Osteoblast (primary cell): ENCODE data around the gene ARHGEF5. TPM values are rescaled to one million over a fixed set of nuclear protein-coding genes. Genes with fewer than 3 reads are reported as not detected.

Experiments used
- DNase-seq: peaks from one replicate; pipeline ENCODE4 v3.0.0; 2011; ENCODE audit warnings: low spot score, mixed read lengths; ENCODE audit not compliant: insufficient read length; ENCODE audit errors: missing footprints
- H2AFZ ChIP-seq: 2 replicates; pipeline ENCODE4 v1.6.0; 2011; ENCODE audit warnings: mild to moderate bottlenecking, low read length
- H3K27ac ChIP-seq: 2 replicates; pipeline ENCODE4 v1.5.1; 2011; ENCODE audit warnings: mild to moderate bottlenecking, low read depth, low read length, moderate library complexity
- H3K27me3 ChIP-seq: 2 replicates; pipeline ENCODE4 v1.6.0; 2012; ENCODE audit warnings: mild to moderate bottlenecking, control low read depth, inconsistent platforms, low read length, moderate library complexity; ENCODE audit not compliant: insufficient read depth
- H3K36me3 ChIP-seq: 2 replicates; pipeline ENCODE4 v1.5.1; 2011; ENCODE audit warnings: mild to moderate bottlenecking, low read length, control low read depth, moderate library complexity; ENCODE audit not compliant: insufficient read depth
- H3K4me1 ChIP-seq: 2 replicates; pipeline ENCODE4 v1.5.1; 2011; ENCODE audit warnings: mild to moderate bottlenecking, low read length, control low read depth, moderate library complexity; ENCODE audit not compliant: insufficient read depth
- H3K4me2 ChIP-seq: 2 replicates; pipeline ENCODE4 v1.6.0; 2011; ENCODE audit warnings: mild to moderate bottlenecking, low read length; ENCODE audit not compliant: insufficient read depth
- H3K4me3 ChIP-seq: fragments of 200-600 bp; sonication (generic); 3 replicates; pipeline ENCODE4 v1.5.1; 2012; ENCODE audit warnings: mild to moderate bottlenecking, low read length, inconsistent platforms; ENCODE audit not compliant: insufficient read depth
- H3K79me2 ChIP-seq: 2 replicates; pipeline ENCODE4 v1.6.0; 2012; ENCODE audit warnings: mild to moderate bottlenecking, low read length, control low read depth, inconsistent platforms; ENCODE audit not compliant: insufficient read depth
- H3K9me3 ChIP-seq: 2 replicates; pipeline ENCODE4 v1.5.1; 2011; ENCODE audit warnings: low read depth, low read length, control low read depth
- H4K20me1 ChIP-seq: 2 replicates; pipeline ENCODE4 v1.6.0; 2012; ENCODE audit warnings: mild to moderate bottlenecking, low read length, control low read depth; ENCODE audit not compliant: insufficient read depth
- CTCF ChIP-seq: IDR thresholded peaks from 2 replicates; pipeline ENCODE4 v1.5.1; 2011; ENCODE audit warnings: mild to moderate bottlenecking, low read depth, low read length, moderate library complexity; ENCODE audit errors: extremely low read depth
- total RNA-seq: library from RNA; depleted of rRNA; stranded (reverse); fragments of >200 nt; gene quantifications from 2 replicates; pipeline ENCODE4 v1.2.3, GENCODE V29; 2012

Gene ARHGEF5
- total RNA-seq, 1 donor, result 4.7 TPM

DNA sequence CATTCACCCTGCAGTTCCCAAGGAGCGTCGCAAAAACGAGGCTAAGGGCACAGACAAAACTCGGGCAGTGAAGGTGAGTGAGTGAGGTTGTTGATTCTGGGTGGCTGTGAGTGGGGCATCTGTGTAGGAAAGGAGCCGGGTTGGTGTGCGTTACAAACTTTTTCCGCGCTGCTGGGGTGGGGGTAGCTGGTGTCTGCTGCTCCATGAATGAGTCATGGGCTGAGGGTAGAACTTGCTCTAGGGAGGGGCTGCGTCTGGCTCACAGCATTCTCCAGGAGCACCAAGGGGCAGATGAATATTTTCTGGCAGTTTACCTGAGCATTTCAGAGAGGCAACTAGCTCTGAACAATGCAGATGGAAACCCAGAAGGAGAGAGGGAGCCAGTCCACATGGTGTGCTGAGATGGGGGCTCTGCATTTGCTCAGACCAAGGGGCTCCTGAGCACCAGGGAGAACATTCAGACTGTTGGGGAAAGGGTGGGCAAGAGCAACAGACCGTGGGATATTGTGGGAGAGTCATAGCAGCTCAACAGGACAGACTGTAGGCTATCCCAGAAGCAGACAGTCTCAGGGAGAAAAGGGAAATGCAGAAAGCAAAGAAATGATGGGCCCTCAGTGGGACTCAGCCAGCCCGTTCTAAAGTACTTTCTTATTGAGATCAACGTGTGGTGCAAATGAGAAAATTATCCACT, 29.5 kb downstream of the ARHGEF5 start:
- H3K4me3 ChIP-seq, result peak overlapping the region; percentile 54
- H3K9me3 ChIP-seq, result no peaks in the 10 kb centered on the region
- H3K27ac ChIP-seq, result peak overlapping the region; percentile 47
- H2AFZ ChIP-seq, result peak overlapping the region; percentile 63
- peak; percentile 65 for DNase-seq
- no peak for TF ChIP-seq CTCF
- peak overlapping the region; percentile 80 for H3K4me2 ChIP-seq
- no peaks in the 10 kb centered on the region for H4K20me1 ChIP-seq
- no peaks in the 10 kb centered on the region for H3K36me3 ChIP-seq
- no peaks in the 10 kb centered on the region for H3K27me3 ChIP-seq
- H3K79me2 ChIP-seq, result no peaks in the 10 kb centered on the region
- peaks cover 28% of the 10 kb centered on the region for H3K4me1 ChIP-seq

- no peak for TF ChIP-seq CTCF
- peak overlapping the region; percentile 64 for H3K27ac ChIP-seq
- no peaks in the 10 kb centered on the region for H3K9me3 ChIP-seq
- peak; percentile 60 for DNase-seq
- no peak overlapping the region for H2AFZ ChIP-seq
- H3K4me1 ChIP-seq, result peaks cover 30% of the 10 kb centered on the region
- no peaks in the 10 kb centered on the region for H3K36me3 ChIP-seq
- no peaks in the 10 kb centered on the region for H3K79me2 ChIP-seq
- H4K20me1 ChIP-seq, result no peaks in the 10 kb centered on the region
- no peaks in the 10 kb centered on the region for H3K27me3 ChIP-seq
- H3K4me2 ChIP-seq, result peak overlapping the region; percentile 46
- no peak overlapping the region for H3K4me3 ChIP-seq
These were observed 31.5 kb downstream of the ARHGEF5 start for GRCh38 chr7:144386741-144387140.

DNA sequence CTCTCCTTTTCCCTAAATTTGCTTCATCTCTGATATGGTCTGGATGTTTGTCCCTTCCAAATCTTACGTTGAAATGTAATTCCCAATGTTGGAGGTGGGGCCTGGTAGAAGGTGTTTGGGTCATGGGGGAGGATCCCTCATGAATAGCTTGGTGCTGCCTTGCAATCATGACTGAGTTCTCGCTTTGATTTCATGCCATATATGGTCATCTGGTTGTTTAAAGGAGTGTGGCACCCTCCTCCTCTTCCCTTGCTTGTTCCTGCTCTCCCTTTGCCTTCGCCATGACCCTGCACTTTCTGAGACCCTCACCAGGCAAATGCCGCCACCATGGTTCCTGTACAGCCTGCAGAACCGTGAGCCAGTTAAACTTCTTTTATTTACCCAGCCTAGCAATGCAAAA, 33.7 kb downstream of the ARHGEF5 start:
- Histone ChIP-seq H3K4me2 (no peak overlapping the region), H3K79me2 (no peaks in the 10 kb centered on the region), H3K9me3 (no peaks in the 10 kb centered on the region), H3K27ac (no peak overlapping the region), H3K4me3 (no peak overlapping the region), H3K36me3 (no peaks in the 10 kb centered on the region), H3K27me3 (no peaks in the 10 kb centered on the region), H3K4me1 (peaks cover 28% of the 10 kb centered on the region), H4K20me1 (no peaks in the 10 kb centered on the region), H2AFZ (peak overlapping the region; percentile 40)
- TF ChIP-seq CTCF, result no peak
- DNase-seq, result no peak

DNA sequence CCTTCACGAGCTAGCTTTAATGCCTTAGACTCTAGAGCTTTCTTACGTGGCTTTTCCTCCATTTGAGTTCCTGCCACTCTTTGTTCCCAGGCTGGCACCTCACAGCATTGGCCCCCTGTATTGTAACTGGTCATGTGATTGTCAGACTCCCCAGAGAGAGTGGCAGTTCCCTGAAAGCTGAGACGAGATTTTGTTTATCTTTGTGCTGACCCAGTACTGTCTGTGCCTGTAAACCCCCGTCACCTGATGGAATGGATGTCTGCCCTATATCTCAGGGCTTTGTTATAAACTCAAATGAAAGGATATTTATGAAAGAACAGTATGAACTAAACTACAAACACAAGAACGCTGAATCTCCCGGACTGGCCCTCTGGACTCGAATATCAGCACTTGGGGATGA, 35.3 kb downstream of the ARHGEF5 start:
- H3K4me1 ChIP-seq, result peaks cover 16% of the 10 kb centered on the region
- no peak overlapping the region for H3K27ac ChIP-seq
- no peak overlapping the region for H3K4me3 ChIP-seq
- H3K79me2 ChIP-seq, result no peaks in the 10 kb centered on the region
- peak overlapping the region; percentile 79 for H2AFZ ChIP-seq
- H3K36me3 ChIP-seq, result no peaks in the 10 kb centered on the region
- H3K27me3 ChIP-seq, result no peaks in the 10 kb centered on the region
- no peaks in the 10 kb centered on the region for H4K20me1 ChIP-seq
- DNase-seq, result no peak
- no peak for TF ChIP-seq CTCF
- H3K9me3 ChIP-seq, result no peaks in the 10 kb centered on the region
- no peak overlapping the region for H3K4me2 ChIP-seq
